ENCODE data around the gene TRIML2. TPM values are rescaled to one million over a fixed set of nuclear protein-coding genes. Genes with fewer than 3 reads are reported as not detected.

Gene TRIML2
- total RNA-seq, 3 donors from 2014 or later, result not detected

DNA sequence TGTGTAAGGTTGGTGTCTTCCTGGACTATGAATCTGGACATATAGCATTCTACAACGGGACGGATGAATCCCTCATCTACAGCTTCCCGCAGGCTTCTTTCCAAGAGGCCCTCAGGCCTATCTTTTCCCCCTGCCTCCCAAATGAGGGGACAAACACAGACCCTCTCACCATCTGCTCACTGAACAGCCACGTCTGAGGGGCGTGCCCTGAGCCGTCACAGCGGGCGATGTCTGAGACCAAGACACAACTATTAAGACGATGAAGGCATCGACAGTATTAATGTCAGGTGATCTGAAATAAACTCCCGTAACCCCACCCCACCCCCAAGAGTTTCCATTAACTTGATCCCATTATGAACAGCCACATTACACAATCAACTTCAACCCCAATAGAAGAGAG is 37.8 kb upstream of the TRIML2 start:
- no peaks in the 10 kb centered on the region for H3K4me1 ChIP-seq

DNA sequence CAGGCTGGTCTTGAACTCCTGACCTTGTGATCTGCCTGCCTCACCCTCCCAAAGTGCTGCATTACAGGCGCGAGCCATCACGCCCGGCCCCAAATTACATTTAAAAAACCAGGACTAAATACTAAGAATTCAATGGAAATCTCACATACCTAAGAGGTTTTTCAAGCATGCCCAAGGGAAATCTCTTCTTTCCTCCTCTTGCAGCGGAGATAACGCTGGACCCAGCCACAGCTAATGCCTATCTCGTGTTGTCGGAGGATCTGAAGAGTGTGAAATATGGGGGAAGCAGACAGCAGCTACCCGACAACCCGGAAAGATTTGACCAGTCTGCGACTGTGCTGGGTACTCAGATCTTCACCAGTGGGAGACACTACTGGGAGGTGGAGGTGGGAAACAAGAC is 37.2 kb upstream of the TRIML2 start:
- H3K4me1 ChIP-seq, result no peaks in the 10 kb centered on the region
- TF ChIP-seq POLR2A (IDR thresholded peaks at IDR 0.05), result no peak
- TF ChIP-seq, protein P1, sequence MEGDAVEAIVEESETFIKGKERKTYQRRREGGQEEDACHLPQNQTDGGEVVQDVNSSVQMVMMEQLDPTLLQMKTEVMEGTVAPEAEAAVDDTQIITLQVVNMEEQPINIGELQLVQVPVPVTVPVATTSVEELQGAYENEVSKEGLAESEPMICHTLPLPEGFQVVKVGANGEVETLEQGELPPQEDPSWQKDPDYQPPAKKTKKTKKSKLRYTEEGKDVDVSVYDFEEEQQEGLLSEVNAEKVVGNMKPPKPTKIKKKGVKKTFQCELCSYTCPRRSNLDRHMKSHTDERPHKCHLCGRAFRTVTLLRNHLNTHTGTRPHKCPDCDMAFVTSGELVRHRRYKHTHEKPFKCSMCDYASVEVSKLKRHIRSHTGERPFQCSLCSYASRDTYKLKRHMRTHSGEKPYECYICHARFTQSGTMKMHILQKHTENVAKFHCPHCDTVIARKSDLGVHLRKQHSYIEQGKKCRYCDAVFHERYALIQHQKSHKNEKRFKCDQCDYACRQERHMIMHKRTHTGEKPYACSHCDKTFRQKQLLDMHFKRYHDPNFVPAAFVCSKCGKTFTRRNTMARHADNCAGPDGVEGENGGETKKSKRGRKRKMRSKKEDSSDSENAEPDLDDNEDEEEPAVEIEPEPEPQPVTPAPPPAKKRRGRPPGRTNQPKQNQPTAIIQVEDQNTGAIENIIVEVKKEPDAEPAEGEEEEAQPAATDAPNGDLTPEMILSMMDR (IDR thresholded peaks at IDR 0.05), result no peak
- TF ChIP-seq POLR2AphosphoS5 (IDR thresholded peaks at IDR 0.05), result no peak
- DNase-seq (ENCODE audit: low spot score in 2 of 2), result no peak
- intact Hi-C loops (cut with DNase I; ENCODE audit: low total_unique reads), result no loop called here
- H3K36me3 ChIP-seq, result no peaks in the 10 kb centered on the region
- H3K9me3 ChIP-seq, result no peaks in the 10 kb centered on the region
- no peak overlapping the region for H3K27ac ChIP-seq
- no peak overlapping the region for H3K4me3 ChIP-seq
- no peaks in the 10 kb centered on the region for H3K27me3 ChIP-seq

More for the DNA sequence above, 37.8 kb upstream of the TRIML2 start:
- H3K9me3 ChIP-seq, result no peaks in the 10 kb centered on the region
- H3K27ac ChIP-seq, result no peak overlapping the region
- H3K36me3 ChIP-seq, result no peaks in the 10 kb centered on the region
- no peaks in the 10 kb centered on the region for H3K27me3 ChIP-seq
- no peak overlapping the region for H3K4me3 ChIP-seq
- TF ChIP-seq POLR2AphosphoS5 (IDR thresholded peaks at IDR 0.05) (no peak), POLR2A (IDR thresholded peaks at IDR 0.05) (no peak)
- TF ChIP-seq, protein P1 (IDR thresholded peaks at IDR 0.05), result no peak
- DNase-seq (ENCODE audit: low spot score in 2 of 2), result no peak
- intact Hi-C loops (cut with DNase I; ENCODE audit: low total_unique reads), result no loop called here

DNA sequence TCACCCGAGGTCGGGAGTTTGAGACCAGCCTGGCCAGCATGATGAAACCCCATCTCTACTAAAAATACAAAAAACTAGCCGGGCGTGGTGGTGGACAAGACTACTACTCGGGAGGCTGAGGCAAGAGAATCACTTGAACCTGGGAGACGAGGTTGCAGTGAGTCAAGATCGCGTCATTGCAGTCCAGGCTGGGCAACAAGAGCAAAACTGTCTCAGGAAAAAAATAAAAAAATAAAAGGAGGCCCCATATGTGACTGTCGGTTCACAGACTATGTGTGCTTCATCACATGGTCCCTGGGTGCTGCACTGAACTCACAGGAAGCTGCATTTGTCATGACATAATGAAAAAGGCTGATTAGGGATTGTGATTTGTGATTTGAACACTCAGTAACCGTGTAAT is 36.2 kb upstream of the TRIML2 start:
- Histone ChIP-seq H3K27me3 (no peaks in the 10 kb centered on the region), H3K4me3 (no peak overlapping the region), H3K27ac (no peak overlapping the region), H3K36me3 (no peaks in the 10 kb centered on the region), H3K4me1 (no peaks in the 10 kb centered on the region), H3K9me3 (no peaks in the 10 kb centered on the region)
- TF ChIP-seq, protein P1 (IDR thresholded peaks at IDR 0.05), result no peak
- no peak for TF ChIP-seq POLR2A (IDR thresholded peaks at IDR 0.05)
- no peak for DNase-seq (ENCODE audit: low spot score in 2 of 2)
- intact Hi-C loops (cut with DNase I; ENCODE audit: low total_unique reads), result no loop called here

DNA sequence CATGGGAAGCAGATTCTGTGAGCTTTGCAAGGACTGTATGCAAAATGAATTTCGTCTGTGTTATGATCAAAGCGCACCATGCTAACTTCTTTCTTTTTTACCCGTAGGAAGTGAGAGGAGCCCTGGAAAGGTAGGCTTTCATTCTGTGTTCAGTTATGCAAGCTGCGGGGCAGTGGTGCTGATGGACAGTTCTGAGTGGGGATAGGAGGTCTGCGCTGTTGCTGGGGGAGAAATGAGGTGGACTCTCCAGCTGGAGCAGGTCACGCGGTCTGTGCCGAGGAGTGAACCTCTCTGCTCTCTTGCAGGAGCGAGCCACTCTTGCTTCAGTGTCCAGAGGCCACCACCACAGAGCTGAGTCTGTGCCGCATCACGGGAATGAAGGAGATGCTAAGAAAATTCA is 34.3 kb upstream of the TRIML2 start:
- no peaks in the 10 kb centered on the region for H3K27me3 ChIP-seq
- intact Hi-C loops (cut with DNase I; ENCODE audit: low total_unique reads), result no loop called here
- H3K27ac ChIP-seq, result no peak overlapping the region
- no peaks in the 10 kb centered on the region for H3K36me3 ChIP-seq
- no peaks in the 10 kb centered on the region for H3K4me1 ChIP-seq
- no peak for TF ChIP-seq POLR2AphosphoS5 (IDR thresholded peaks at IDR 0.05)
- TF ChIP-seq, protein P1 (IDR thresholded peaks at IDR 0.05), result no peak
- no peak for DNase-seq (ENCODE audit: low spot score in 2 of 2)
- no peaks in the 10 kb centered on the region for H3K9me3 ChIP-seq
- H3K4me3 ChIP-seq, result no peak overlapping the region

DNA sequence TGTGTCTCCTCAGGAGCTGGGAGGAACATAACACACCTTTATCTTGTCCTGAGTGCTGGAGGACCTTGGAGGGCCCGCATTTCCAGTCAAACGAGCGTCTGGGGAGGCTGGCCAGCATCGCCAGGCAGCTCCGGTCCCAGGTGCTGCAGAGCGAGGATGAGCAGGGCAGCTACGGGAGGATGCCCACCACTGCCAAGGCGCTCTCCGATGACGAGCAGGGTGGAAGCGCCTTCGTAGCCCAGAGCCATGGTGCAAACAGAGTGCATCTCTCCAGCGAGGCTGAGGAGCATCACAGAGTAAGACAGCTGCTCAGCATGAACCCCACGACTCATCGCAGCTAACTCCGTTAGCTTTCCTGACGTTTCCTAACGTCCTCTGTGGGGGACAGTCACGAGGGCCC is 30.3 kb upstream of the TRIML2 start:
- no peaks in the 10 kb centered on the region for H3K4me1 ChIP-seq
- H3K27me3 ChIP-seq, result no peaks in the 10 kb centered on the region
- H3K9me3 ChIP-seq, result no peaks in the 10 kb centered on the region
- no peak overlapping the region for H3K4me3 ChIP-seq
- DNase-seq (ENCODE audit: low spot score in 2 of 2), result no peak
- TF ChIP-seq, protein P1 (IDR thresholded peaks at IDR 0.05), result no peak
- TF ChIP-seq POLR2A (IDR thresholded peaks at IDR 0.05) (no peak), POLR2AphosphoS5 (IDR thresholded peaks at IDR 0.05) (no peak)
- no peak overlapping the region for H3K27ac ChIP-seq
- intact Hi-C loops (cut with DNase I; ENCODE audit: low total_unique reads), result no loop called here
- H3K36me3 ChIP-seq, result no peaks in the 10 kb centered on the region

All from breast epithelium (tissue), 4 donors.